ENCODE results near the gene ZNF202. TPM values are rescaled to one million over a fixed set of nuclear protein-coding genes. Genes with fewer than 3 reads are reported as not detected.

ZNF202 gene
- total and polyA plus RNA-seq, 2 of the 13 experiments (the other 11 are each of a cell fraction or from before 2014, with no cell fraction given), result 7.7 to 7.9 TPM

DNA sequence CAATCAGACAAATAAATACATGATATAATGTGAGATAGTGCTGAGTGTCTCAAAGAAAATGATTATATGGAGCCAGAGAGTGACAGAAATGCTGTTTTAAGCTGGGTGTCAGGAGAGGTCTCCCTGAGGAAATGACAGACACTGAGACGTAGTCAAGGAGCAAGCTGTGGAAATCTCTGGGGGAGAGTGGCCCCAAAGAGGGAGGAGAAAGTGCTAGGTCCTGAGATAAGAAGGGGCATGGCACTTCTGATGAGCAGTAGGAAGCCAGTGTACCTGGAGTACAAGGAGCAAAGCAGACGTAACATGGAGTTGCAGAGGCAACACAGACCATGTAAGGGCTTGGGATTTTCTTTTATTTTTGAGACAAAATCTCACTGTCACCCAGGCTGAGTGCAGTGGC, 38.8 kb downstream of the ZNF202 start (continued):
- TF ChIP-seq ZNF138 (CRISPR knock-in tag; IDR thresholded peaks at IDR 0.05; ENCODE audit: low read depth), result no peak
- TF ChIP-seq ATF7 (IDR thresholded peaks at IDR 0.05), result no peak
- no peak for TF ChIP-seq ATF7 (CRISPR knock-in tag; IDR thresholded peaks at IDR 0.05)
- TF ChIP-seq, protein P1, sequence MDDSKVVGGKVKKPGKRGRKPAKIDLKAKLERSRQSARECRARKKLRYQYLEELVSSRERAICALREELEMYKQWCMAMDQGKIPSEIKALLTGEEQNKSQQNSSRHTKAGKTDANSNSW (CRISPR knock-in tag; IDR thresholded peaks at IDR 0.05; ENCODE audit: borderline replicate concordance), result no peak
- TF ChIP-seq ATAD3A (CRISPR knock-in tag; IDR thresholded peaks at IDR 0.05), result no peak
- no peak for TF ChIP-seq TARDBP (CRISPR knock-in tag; IDR thresholded peaks at IDR 0.05)
- TF ChIP-seq SNRNP70 (IDR thresholded peaks at IDR 0.05; ENCODE audit: low read depth, low read length), result no peak
- TF ChIP-seq, protein P2, sequence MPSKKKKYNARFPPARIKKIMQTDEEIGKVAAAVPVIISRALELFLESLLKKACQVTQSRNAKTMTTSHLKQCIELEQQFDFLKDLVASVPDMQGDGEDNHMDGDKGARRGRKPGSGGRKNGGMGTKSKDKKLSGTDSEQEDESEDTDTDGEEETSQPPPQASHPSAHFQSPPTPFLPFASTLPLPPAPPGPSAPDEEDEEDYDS (CRISPR knock-in tag; IDR thresholded peaks at IDR 0.05), result no peak
- no peak for TF ChIP-seq RBAK (CRISPR knock-in tag; IDR thresholded peaks at IDR 0.05)
- TF ChIP-seq ZSCAN12 (CRISPR knock-in tag; IDR thresholded peaks at IDR 0.05), result no peak

DNA sequence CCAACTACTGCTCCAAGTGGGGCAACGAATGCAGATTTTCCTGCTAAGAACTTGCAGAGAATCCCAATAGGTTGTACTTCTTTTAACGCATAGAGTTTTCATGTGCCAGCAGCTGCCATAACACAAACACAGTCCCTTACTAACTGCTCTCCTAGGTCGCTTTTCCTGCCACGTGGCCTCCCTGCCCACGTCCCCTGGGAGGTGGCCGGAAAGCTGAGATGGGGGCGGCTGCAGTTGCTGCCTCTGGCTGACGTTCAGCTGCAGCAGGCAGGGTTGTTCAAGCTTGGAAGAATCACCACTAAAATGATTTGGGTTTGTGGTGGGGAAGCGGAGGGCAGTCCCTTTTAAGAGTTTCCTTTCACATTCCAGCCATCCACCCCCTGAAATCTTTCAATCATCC, 39.3 kb downstream of the ZNF202 start:
- in situ Hi-C loops (cut with HindIII; ENCODE audit: extremely low pct_ligation_motif_present, low pct_unique_long_range_greater_than_20kb), result no loop called here
- CTCF ChIA-PET (ENCODE audit: low intra/inter-chr PET ratio, low total read pairs), result no interaction called here

More for the DNA sequence above, 39.3 kb downstream of the ZNF202 start:
- Histone ChIP-seq H3K36me3 (replicated peaks in 1 of 2; ENCODE audit: control insufficient read depth in 1 of 2, insufficient read depth in 2 of 2, low read length in 2 of 2) (no peaks in the 10 kb centered on the region), H3K27me3 (ENCODE audit: control insufficient read depth in 1 of 2, insufficient read depth in 2 of 2, low read length in 2 of 2) (peaks cover 0 to 2% of the 10 kb centered on the region in 2 experiments; a peak in 2 of 5 replicates), H3K4me3 (replicated peaks in 1 of 3; ENCODE audit: insufficient read depth in 1 of 3, low read depth in 2 of 3, low read length in 3 of 3) (no peak overlapping the region), H3K27ac (ENCODE audit: extremely low read length, insufficient read depth, low read length) (no peak overlapping the region), H3K4me1 (ENCODE audit: insufficient read depth, low read length) (no peaks in the 10 kb centered on the region), H3K4me2 (ENCODE audit: low read depth, low read length) (no peak overlapping the region), H2AFZ (ENCODE audit: low read length) (no peak overlapping the region), H3K9ac (ENCODE audit: insufficient read depth, low read depth, low read length) (no peak overlapping the region), H3K9me3 (ENCODE audit: low read length) (no peaks in the 10 kb centered on the region), H3K79me2 (ENCODE audit: insufficient read depth, low read length) (no peaks in the 10 kb centered on the region), H4K20me1 (ENCODE audit: insufficient read depth, low read length) (no peaks in the 10 kb centered on the region)
- POLR2A ChIA-PET, result no interaction called here
- TF ChIP-seq POGZ (CRISPR knock-in tag; IDR thresholded peaks at IDR 0.05) (no peak), ZNF451 (CRISPR knock-in tag; IDR thresholded peaks at IDR 0.05) (no peak), TAF1 (CRISPR knock-in tag; IDR thresholded peaks at IDR 0.05) (no peak), PAWR (CRISPR knock-in tag; IDR thresholded peaks at IDR 0.05; ENCODE audit: borderline replicate concordance) (no peak), RAD51 (IDR thresholded peaks at IDR 0.05; ENCODE audit: borderline replicate concordance) (no peak), NFYB (CRISPR knock-in tag; IDR thresholded peaks at IDR 0.05) (no peak), FOXK2 (IDR thresholded peaks at IDR 0.05) (no peak), TCF7L2 (IDR thresholded peaks at IDR 0.05; ENCODE audit: low read depth, low read length) (no peak), ZNF816 (CRISPR knock-in tag; IDR thresholded peaks at IDR 0.05; ENCODE audit: borderline replicate concordance) (no peak), HNRNPLL (IDR thresholded peaks at IDR 0.05; ENCODE audit: low read depth, low read length, poor library complexity, severe bottlenecking) (no peak), KDM5B (CRISPR knock-in tag; IDR thresholded peaks at IDR 0.05; ENCODE audit: borderline replicate concordance) (no peak), ZFP62 (CRISPR knock-in tag; IDR thresholded peaks at IDR 0.05) (no peak), ZNF616 (CRISPR knock-in tag; IDR thresholded peaks at IDR 0.05; ENCODE audit: low read depth) (no peak), CEBPG (CRISPR knock-in tag; IDR thresholded peaks at IDR 0.05) (no peak)
- TF ChIP-seq, protein P3, sequence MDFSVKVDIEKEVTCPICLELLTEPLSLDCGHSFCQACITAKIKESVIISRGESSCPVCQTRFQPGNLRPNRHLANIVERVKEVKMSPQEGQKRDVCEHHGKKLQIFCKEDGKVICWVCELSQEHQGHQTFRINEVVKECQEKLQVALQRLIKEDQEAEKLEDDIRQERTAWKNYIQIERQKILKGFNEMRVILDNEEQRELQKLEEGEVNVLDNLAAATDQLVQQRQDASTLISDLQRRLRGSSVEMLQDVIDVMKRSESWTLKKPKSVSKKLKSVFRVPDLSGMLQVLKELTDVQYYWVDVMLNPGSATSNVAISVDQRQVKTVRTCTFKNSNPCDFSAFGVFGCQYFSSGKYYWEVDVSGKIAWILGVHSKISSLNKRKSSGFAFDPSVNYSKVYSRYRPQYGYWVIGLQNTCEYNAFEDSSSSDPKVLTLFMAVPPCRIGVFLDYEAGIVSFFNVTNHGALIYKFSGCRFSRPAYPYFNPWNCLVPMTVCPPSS (IDR thresholded peaks at IDR 0.05), result no peak
- whole genome bisulfite sequencing (ENCODE audit: low lambda C conversion rate), result 15% methylated on average over 6 of the region's 9 CpGs
- no TSS peak for BruUV-seq (replicated peaks)
- intact Hi-C loops (cut with micrococcal nuclease; ENCODE audit: unreplicated experiment), result no loop called here
- no peak for FAIRE-seq
- ATAC-seq, result no peak
- no peak for DNase-seq (ENCODE audit: low spot score)
